ENCODE results near the gene CMC4. TPM values are rescaled to one million over a fixed set of nuclear protein-coding genes. Genes with fewer than 3 reads are reported as not detected.
A peak's percentile ranks its signal among the peaks of the same experiment; 100 is the strongest.

CMC4 gene
- total and polyA plus RNA-seq, 9 of the 15 experiments (the other 6 are each of a cell fraction or from before 2014, with no cell fraction given) = 3.5 to 16.9 (median 8.2) TPM

DNA sequence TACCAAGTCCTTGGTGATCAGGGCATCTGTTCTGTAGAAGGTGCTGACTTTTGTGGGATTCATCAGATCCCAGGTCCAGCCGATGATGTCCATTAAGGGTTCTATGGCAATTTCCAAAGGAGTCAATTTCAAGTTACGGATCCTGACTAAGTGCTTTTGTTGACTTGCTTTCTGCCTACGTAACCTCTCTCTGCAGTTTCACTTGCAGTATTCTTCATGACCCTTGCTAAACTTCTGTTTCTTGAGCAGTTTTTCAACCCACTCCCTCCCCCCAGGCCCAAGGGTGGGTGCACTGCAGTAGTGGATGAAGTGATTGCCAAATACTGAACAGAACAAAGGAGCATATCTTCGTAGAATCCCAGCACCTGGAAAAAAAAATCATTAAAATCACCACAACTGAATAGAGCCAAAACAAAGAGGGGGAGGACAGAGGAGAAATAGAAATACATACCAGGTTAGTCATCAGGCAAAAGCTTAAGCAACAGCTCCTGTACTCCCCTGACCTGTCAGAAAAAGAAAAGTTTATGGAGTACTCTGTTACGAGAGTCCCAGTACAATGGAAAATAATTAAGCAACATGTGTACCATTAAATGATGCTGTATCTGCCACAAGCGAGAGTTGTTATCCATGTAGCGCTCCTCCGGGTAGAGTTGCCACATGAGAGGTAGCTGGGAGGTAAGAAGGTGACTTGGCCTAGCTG lies 5.8 kb downstream of the CMC4 start:
- in situ Hi-C loops (cut with MboI) = no loop called here
- no peak overlapping the region for H2AFZ ChIP-seq (ENCODE audit: low read depth, low read length)
- BruUV-seq (replicated peaks) = no TSS peak
- H3K4me2 ChIP-seq (ENCODE audit: insufficient read depth, low read length) = no peak overlapping the region
- H3K4me3 ChIP-seq = no peak overlapping the region
- no peaks in the 10 kb centered on the region for H3K9me1 ChIP-seq (ENCODE audit: control insufficient read depth, insufficient read depth, low read length)
- ATAC-seq = no peak
- H3K9me3 ChIP-seq (replicated peaks; ENCODE audit: control insufficient read depth, insufficient read depth, low read depth, low read length) = no peaks in the 10 kb centered on the region
- CTCF ChIA-PET (ENCODE audit: low intra/inter-chr PET ratio) = no interaction called here
- POLR2A ChIA-PET = no interaction called here
- no peak overlapping the region for H3K27ac ChIP-seq (ENCODE audit: extremely low read depth, low read depth, low read length)
- TF ChIP-seq ZNF561 (CRISPR knock-in tag; conservative IDR thresholded peaks at IDR 0.05) (no peak), ETV1 (tag; conservative IDR thresholded peaks at IDR 0.05; ENCODE audit: low read depth) (no peak), PHTF2 (CRISPR knock-in tag; IDR thresholded peaks at IDR 0.05) (no peak), FOSL1 (tag; conservative IDR thresholded peaks at IDR 0.05) (no peak), HCFC1 (IDR thresholded peaks at IDR 0.05; ENCODE audit: low read depth, low read length) (no peak), TFAM (CRISPR knock-in tag; conservative IDR thresholded peaks at IDR 0.05) (no peak), CBFA2T3 (IDR thresholded peaks at IDR 0.05) (no peak), ZFX (CRISPR knock-in tag; IDR thresholded peaks at IDR 0.05) (no peak), MAX (CRISPR knock-in tag; IDR thresholded peaks at IDR 0.05) (no peak), ZC3H11A (IDR thresholded peaks at IDR 0.05; ENCODE audit: low read depth, low read length) (no peak), JUNB (CRISPR knock-in tag; conservative IDR thresholded peaks at IDR 0.05) (no peak), TEAD4 (IDR thresholded peaks at IDR 0.05; ENCODE audit: low read length) (no peak), TEAD4 (CRISPR knock-in tag; IDR thresholded peaks at IDR 0.05; ENCODE audit: borderline replicate concordance) (no peak), ZNF707 (CRISPR knock-in tag; conservative IDR thresholded peaks at IDR 0.05) (no peak), RBM14 (IDR thresholded peaks at IDR 0.05; ENCODE audit: borderline replicate concordance, insufficient read depth, low read depth, low read length) (no peak), NR4A1 (CRISPR knock-in tag; IDR thresholded peaks at IDR 0.05) (no peak), NR4A1 (tag; IDR thresholded peaks at IDR 0.05) (no peak)
- intact Hi-C loops (cut with micrococcal nuclease) = no loop called here
- 87% methylated on average over 7 of the region's 8 CpGs for WGBS (ENCODE audit: insufficient coverage, low coverage, missing lambda C conversion rate)
- H4K20me1 ChIP-seq (replicated peaks; ENCODE audit: control insufficient read depth, insufficient read depth, low read length) = no peaks in the 10 kb centered on the region
- peaks cover 0 to 4% of the 10 kb centered on the region in 2 experiments; a peak in 3 of 5 replicates for H3K4me1 ChIP-seq (replicated peaks in 1 of 2; ENCODE audit: control insufficient read depth in 2 of 2, insufficient read depth in 2 of 2, low read length in 2 of 2)
- H3K9ac ChIP-seq (ENCODE audit: insufficient read depth in 1 of 2, low read depth in 2 of 2, low read length in 2 of 2) = no peak overlapping the region
- DNase-seq (ENCODE audit: extremely low read depth in 1 of 4, low spot score in 3 of 4) = no peak
- peaks cover 23% of the 10 kb centered on the region for H3K79me2 ChIP-seq (ENCODE audit: control insufficient read depth, insufficient read depth, low read length)
- peak; percentile 23 for FAIRE-seq
- H3K27me3 ChIP-seq (ENCODE audit: control insufficient read depth in 2 of 2, insufficient read depth in 2 of 2, low read length in 2 of 2) = no peaks in the 10 kb centered on the region
- peaks cover 23% of the 10 kb centered on the region; the same call in 2 of the 3 replicates for H3K36me3 ChIP-seq (ENCODE audit: control insufficient read depth, insufficient read depth, low read length)
